Stimulated activated effector memory CD8-positive, alpha-beta T cell treated with anti-CD3 and anti-CD28 coated beads, Interleukin-12 subunit alpha, Interleukin-12 subunit beta, amount 100 ng/mL, for 72 hours (primary cell): Measurements from ENCODE around the gene TRPM4.

Source experiments
- ATAC-seq: fragments of 150-1000 bp; cut with Tn5 transposase; 2 replicates; pipeline ENCODE4 v1.10.0; 2021
- DNase-seq, 2 donors: peaks; one replicate each; pipeline ENCODE4 v3.0.0; 2021 to 2022; ENCODE audit warnings: low spot score in 2 of 2
- H3K27ac Mint-ChIP-seq: one replicate; pipeline ENCODE4 v1.8.0; 2022; ENCODE audit warnings: mild to moderate bottlenecking, mixed read lengths
- H3K36me3 Mint-ChIP-seq: one replicate; pipeline ENCODE4 v1.8.0; 2022; ENCODE audit warnings: mild to moderate bottlenecking, mixed read lengths
- H3K4me1 Mint-ChIP-seq: one replicate; pipeline ENCODE4 v1.8.0; 2022; ENCODE audit warnings: mixed read lengths
- H3K4me3 Mint-ChIP-seq: one replicate; pipeline ENCODE4 v1.8.0; 2022; ENCODE audit warnings: mild to moderate bottlenecking, mixed read lengths
- H3K9me3 Mint-ChIP-seq: one replicate; pipeline ENCODE4 v1.8.0; 2022; ENCODE audit warnings: mixed read lengths

The TRPM4 gene

DNA sequence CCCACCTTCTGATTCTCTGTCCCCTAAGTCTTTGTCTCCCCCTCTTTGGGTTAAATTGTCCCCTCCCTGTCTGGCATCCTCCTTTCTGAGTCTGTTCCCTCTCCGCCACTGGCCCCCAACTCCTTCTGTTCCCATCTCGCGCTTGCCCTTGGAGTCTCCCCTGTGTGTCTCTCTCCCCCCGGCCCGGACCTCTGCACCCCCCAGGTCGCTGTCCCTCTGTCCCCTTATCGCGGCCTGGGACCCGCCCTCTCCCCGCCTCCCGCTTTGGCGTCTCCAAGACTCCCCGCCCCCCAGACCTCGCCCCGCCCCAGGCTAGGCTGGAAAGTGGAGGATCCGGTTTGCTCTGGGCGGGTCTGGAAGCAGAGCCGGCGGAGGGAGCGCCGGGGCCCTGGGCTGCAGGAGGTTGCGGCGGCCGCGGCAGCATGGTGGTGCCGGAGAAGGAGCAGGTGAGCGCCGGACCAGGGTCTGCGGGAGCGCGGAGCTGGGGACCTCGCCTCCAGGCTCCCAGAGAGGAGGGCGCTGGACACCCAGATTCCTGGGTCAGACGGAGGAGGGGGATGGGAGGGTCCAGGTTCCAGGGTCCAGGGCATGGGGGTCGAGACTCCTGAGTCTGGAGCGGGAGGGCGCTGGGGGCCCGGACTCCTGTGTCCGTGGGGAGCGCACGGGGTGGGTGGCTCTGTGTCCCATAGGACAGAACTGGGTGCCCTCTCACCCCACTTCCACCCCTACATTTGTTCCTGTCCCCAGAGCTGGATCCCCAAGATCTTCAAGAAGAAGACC, at the start of gene TRPM4:
Gene TRPM4 (plus strand): TSS at position 348 of the 780 bp plus-strand sequence. CDS start 75 bp downstream, at position 423.
- Mint-ChIP-seq H3K36me3 (no peaks in the 10 kb centered on the region), H3K4me1 (peaks cover 16% of the 10 kb centered on the region), H3K4me3 (peak within 1 kb of the TSS; percentile 51), H3K27ac (no peak within 1 kb of the TSS), H3K9me3 (peaks cover 3% of the 10 kb centered on the region)
- ATAC-seq: peak; percentile 65
- DNase-seq: no peak

DNA sequence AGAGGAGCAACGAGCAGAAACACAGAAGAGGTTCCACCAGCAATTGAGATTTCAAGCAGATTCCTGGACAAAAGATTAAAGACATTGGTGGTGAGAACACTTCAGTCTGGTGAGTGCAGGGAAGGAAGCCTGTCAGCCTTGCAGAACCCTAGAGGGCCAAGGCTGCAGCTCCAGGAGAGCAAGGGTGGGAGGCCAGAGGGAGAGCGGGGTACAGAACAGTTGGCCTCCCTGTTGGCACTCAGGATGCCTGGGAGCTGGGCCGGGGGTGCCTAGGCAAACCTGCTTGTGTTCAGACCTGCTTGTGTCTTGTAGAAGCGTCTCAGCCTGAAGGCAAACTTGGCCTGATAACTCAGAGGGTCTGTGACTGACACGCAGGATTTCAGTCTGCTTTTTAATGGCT, 48.5 kb upstream of the TRPM4 start:
- ATAC-seq: no peak
- Mint-ChIP-seq H3K9me3 (no peaks in the 10 kb centered on the region), H3K4me3 (no peak overlapping the region), H3K4me1 (peaks cover 28% of the 10 kb centered on the region), H3K36me3 (peaks cover 54% of the 10 kb centered on the region), H3K27ac (no peak overlapping the region)
- no peak for DNase-seq

DNA sequence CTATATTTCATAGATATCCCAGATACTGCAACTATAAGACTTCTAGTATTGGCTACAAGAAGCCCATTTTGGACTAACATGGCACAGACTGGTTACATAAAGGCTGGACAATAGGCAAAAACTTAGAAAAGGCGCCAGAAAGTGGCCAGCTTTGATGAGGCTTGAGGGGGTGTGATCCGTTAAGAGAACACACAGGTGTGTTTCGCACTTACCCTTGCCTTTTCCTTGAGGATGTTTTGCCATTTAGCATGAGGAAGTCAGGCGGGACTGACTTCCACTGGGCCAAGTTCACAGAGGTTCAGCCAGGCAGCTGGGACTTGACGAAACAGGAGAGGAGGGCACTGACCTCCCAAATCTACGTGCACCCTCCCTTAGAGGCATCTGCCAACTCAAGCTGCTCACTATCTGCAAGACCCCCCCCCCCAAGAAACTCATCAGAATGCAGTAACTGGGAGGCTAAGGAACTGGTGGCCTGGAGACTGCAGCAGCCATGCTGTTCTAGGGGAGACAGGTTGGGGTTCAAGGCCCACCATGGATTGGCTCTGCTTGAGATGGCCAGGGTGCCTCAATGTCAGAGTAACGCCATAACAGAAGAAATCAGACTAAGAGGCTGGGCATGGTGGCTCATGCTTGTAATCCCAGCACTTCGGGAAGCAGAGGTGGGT, 47.9 kb upstream of the TRPM4 start:
- Mint-ChIP-seq H3K4me3 (no peak overlapping the region), H3K9me3 (no peaks in the 10 kb centered on the region), H3K27ac (no peak overlapping the region), H3K4me1 (peaks cover 28% of the 10 kb centered on the region), H3K36me3 (peaks cover 48% of the 10 kb centered on the region)
- ATAC-seq (no peak), DNase-seq (no peak)

DNA sequence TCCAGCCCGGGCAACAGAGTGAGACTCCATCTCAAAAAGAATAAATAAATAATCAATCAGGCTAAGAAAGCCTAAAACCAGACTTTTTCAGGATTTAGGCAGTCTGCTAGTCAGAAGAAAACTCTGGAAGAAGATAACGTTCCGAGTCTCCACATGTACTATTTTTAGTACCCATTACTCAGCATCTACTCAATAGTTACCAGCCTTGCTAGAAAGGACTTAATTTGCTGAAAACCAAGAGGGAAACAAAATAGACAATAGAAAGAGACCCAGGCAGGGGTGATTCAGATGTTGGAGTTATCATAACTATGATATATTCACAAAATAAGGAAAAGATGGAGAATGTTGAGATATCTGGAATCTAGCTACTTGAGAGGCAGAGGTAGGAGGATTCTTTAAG, 47.0 kb upstream of the TRPM4 start:
- Mint-ChIP-seq H3K4me1 (peaks cover 29% of the 10 kb centered on the region), H3K27ac (no peak overlapping the region), H3K4me3 (no peak overlapping the region), H3K36me3 (peaks cover 39% of the 10 kb centered on the region), H3K9me3 (no peaks in the 10 kb centered on the region)
- DNase-seq (no peak), ATAC-seq (no peak)

DNA sequence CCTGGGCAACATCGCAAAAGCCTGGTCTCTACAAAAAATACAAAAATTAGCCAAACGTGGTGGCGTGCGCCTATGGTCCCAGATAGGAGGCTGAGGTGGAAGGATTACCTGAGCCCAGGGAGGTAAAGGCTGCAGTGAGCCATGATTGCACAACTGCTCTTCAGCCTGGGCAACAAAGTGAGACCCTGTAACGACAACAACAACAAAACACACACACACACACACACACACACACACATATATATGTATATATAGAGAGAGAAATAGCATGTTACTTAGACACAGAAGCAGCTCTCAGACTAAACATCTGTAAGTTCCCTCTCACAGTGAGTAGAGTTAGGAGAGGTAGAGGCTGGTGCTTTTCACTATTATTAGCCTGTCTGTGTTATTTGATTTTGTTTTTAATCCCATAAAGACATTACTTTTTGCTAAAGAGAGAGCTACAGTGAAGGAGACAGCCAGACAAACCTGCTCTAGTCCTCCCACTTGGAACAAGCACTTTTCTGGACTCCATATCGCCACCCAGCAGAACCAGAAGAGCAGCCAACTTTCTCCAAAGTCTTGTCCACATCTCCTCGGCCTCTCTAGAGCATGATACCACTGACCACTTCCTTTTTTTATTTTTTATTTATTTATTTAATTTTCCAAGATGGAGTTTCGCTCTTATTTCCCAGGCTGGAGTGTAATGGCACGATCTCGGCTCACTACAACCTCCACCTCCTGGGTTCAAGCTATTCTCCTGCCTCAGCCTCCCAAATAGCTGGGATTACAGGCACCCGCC, 46.2 kb upstream of the TRPM4 start:
- Mint-ChIP-seq H3K27ac (no peak overlapping the region), H3K4me3 (no peak overlapping the region), H3K9me3 (no peaks in the 10 kb centered on the region), H3K36me3 (peaks cover 31% of the 10 kb centered on the region), H3K4me1 (peaks cover 33% of the 10 kb centered on the region)
- no peak for ATAC-seq
- no peak for DNase-seq

DNA sequence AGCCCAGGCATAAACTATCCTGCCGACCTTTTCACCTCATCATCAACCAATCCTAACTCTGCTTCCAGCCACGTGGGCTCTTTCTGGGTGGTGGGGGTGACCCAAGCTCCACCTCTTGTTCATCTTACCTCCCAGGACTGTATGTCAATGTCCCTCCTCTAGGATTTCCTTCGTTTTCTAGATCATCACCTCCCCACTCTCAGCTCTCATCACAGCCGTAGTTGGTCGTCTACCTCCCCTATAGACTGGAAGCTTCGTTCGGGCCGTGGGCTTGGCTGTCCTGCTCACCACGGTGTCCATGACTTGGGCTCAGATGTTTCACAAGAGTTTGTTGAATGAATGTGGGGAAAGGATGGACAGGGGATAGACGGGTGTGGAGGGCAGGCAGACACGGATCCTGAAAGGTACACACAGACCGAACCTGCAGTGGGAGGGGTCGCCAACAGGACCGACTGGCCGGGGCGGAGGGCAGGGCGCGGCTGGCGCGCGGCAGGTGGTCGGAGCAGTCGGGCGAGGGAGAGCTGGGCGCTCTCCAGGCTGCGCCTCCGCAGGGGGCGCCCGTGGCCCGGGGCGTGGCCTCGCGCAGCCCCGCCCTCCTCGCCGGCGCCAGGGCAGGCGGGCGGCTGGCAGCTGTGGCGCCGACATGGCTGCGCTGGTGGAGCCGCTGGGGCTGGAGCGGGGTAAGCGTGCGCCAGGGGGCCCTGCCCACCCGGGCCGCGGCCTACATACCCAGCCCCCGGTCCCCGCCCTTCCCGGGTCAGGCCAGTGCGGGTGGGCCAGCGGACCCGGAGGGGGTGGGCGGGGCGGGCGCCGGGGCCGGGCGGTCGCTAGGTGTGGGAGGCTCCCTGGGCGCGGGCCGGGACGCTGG, 43.6 kb upstream of the TRPM4 start, which contains the start of gene LIN7B:
Gene LIN7B (plus strand): TSS at position 609 of the 868 bp plus-strand sequence. CDS start 35 bp downstream, at position 644.
- H3K4me1 Mint-ChIP-seq: peaks cover 46% of the 10 kb centered on the region
- H3K36me3 Mint-ChIP-seq: peaks cover 5% of the 10 kb centered on the region
- no peaks in the 10 kb centered on the region for H3K9me3 Mint-ChIP-seq
- peak within 1 kb of the TSS; percentile 26 for H3K27ac Mint-ChIP-seq
- peak; percentile 88 to 90 for DNase-seq
- peak within 1 kb of the TSS; percentile 85 for H3K4me3 Mint-ChIP-seq
- peak; percentile 80 for ATAC-seq

DNA sequence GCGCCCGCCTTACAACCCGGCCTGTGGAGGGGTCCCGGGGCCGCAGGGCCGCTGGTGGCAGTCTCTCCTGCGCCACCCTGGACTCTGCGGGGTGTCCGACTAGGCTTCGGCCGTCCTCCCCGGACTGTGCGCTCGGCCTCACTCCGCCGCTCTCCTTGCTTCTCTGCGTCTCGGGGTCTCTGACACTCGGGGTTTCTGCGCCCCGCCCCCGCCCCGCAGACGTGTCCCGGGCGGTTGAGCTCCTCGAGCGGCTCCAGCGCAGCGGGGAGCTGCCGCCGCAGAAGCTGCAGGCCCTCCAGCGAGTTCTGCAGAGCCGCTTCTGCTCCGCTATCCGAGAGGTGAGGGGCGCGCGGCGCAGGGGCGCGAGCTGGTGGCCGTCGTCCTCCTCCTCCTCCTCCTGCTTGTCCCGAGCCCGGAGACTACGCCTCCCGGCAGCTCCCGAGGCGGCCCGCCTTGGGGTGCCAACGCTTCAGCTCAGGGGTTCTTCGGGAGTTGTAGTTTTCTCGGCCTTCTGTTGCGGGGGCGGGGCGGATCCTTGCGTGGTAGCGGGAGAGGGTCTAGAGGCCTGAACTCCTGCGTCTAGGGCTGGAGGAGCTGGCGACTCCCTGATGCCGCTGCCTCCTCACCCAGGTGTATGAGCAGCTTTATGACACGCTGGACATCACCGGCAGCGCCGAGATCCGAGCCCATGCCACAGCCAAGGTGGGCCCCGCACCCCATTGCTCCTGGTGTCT, 42.8 kb upstream of the TRPM4 start:
- Mint-ChIP-seq H3K4me3 (peak overlapping the region; percentile 85), H3K36me3 (no peaks in the 10 kb centered on the region), H3K27ac (peak overlapping the region; percentile 26), H3K9me3 (no peaks in the 10 kb centered on the region), H3K4me1 (peaks cover 46% of the 10 kb centered on the region)
- peak in 1 of 2 donors; percentile 69 for DNase-seq
- ATAC-seq: no peak

DNA sequence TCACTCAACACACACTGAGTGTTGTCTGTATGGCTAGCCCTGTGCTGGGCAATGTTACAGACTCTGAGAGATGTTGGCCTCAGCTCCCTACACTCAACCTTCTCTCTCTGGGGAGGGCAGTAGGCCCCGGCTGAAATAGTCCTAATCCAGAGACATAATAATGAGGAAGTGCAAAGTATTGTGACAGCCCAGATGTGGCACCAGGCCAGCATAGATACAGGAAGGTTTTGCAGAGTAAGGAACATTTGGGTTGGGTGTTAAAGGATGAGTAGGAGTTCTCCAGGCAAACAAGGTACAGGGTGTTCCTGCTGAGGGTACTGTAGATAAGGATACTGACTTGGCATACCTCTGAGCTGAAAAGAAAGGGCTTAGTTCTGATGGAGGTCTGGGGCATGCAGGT, 41.0 kb upstream of the TRPM4 start:
- DNase-seq (no peak), ATAC-seq (no peak)
- H3K9me3 Mint-ChIP-seq: no peaks in the 10 kb centered on the region
- no peaks in the 10 kb centered on the region for H3K36me3 Mint-ChIP-seq
- peak overlapping the region; percentile 85 for H3K4me3 Mint-ChIP-seq
- peaks cover 55% of the 10 kb centered on the region for H3K4me1 Mint-ChIP-seq
- peak overlapping the region; percentile 78 for H3K27ac Mint-ChIP-seq

DNA sequence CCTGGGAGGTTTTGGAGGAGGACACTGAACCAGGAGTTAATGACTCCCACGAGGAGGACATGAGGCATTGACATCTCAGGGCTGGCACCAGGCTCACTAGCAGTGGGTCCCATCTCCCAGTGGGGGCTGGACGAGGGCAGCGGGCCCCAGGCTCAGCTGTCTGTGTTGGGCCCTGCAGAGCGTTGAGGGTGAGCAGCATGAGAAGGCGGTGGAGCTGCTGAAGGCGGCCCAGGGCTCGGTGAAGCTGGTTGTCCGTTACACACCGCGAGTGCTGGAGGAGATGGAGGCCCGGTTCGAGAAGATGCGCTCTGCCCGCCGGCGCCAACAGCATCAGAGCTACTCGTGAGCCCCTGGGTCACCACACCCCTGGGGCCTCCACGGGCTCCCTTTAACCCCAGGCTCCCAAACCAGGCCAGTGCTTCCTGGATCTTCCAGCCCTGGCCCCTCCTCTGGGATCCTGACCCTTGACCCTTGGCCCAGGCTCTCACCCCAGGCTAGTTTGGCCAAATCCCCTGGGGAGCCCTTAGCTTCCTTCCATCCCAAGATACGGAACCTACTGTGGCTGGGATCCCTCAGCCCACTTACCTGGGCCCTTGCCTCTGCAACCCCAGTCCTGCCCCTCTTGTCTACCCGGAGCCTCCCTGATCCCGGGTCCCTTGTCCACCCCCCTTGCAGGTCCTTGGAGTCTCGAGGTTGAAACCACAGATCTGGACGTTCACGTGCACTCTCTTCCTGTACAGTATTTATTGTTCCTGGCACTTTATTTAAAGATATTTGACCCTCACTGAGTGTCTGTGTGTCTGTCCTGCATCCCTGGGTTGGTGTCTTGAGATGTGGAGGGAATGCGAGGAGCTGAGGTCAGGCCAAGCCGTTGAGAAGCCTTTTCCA, 39.7 kb upstream of the TRPM4 start:
- Mint-ChIP-seq H3K4me1 (peaks cover 55% of the 10 kb centered on the region), H3K36me3 (no peaks in the 10 kb centered on the region), H3K4me3 (peak overlapping the region; percentile 85), H3K9me3 (no peaks in the 10 kb centered on the region), H3K27ac (peak overlapping the region; percentile 93)
- no peak for ATAC-seq
- no peak for DNase-seq

DNA sequence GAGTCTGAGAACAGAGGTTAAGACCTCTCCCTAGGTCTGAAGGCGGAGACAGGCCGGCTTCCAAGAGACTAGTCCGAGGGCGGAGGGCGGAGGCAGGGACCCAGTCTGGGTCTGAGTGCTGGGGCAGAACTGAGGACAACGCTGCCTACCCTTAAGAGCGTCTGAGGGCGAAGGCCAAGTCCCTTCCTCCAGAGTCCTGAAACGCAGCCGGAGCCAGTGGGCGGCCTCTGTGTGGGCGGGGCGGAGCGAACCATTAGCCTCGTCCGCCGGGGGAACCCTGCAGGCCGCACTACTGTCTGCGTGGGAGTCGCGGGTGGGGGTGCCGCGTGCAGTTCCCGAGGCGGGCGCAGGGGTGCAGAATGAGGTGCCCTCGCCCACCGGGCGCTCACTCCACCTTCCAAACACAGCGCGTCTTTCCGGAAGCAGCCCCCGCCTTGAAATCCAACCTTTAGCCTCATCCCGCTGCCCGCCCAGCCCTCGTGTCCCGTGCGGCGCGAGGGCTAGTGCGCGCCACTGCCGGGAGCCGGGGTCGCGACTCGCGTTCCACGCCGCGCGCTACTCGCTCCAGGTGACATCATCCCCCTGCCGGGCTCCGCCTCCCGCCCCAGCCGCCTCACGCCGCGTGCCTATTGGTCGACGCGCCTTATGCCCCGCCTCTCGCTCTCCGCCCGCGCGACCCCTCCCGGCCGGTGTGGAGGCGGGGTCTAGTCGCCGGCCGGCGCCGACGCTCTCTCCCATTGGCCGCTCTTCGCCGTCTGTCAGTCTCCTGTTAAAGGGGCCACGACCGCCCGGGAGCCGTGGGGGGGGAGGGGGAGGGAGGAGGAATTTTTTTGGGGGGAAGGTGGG, 38.8 kb upstream of the TRPM4 start, which contains the start of gene C19orf73:
Gene C19orf73 (minus strand): TSS at position 579 of the 846 bp plus-strand sequence. CDS start 121 bp downstream, at position 458.
- peak within 1 kb of the TSS; percentile 85 for H3K4me3 Mint-ChIP-seq
- ATAC-seq (peak; percentile 84), DNase-seq (peak; percentile 96)
- peaks cover 46% of the 10 kb centered on the region for H3K4me1 Mint-ChIP-seq
- H3K9me3 Mint-ChIP-seq: no peaks in the 10 kb centered on the region
- H3K36me3 Mint-ChIP-seq: no peaks in the 10 kb centered on the region
- H3K27ac Mint-ChIP-seq: peak within 1 kb of the TSS; percentile 93

DNA sequence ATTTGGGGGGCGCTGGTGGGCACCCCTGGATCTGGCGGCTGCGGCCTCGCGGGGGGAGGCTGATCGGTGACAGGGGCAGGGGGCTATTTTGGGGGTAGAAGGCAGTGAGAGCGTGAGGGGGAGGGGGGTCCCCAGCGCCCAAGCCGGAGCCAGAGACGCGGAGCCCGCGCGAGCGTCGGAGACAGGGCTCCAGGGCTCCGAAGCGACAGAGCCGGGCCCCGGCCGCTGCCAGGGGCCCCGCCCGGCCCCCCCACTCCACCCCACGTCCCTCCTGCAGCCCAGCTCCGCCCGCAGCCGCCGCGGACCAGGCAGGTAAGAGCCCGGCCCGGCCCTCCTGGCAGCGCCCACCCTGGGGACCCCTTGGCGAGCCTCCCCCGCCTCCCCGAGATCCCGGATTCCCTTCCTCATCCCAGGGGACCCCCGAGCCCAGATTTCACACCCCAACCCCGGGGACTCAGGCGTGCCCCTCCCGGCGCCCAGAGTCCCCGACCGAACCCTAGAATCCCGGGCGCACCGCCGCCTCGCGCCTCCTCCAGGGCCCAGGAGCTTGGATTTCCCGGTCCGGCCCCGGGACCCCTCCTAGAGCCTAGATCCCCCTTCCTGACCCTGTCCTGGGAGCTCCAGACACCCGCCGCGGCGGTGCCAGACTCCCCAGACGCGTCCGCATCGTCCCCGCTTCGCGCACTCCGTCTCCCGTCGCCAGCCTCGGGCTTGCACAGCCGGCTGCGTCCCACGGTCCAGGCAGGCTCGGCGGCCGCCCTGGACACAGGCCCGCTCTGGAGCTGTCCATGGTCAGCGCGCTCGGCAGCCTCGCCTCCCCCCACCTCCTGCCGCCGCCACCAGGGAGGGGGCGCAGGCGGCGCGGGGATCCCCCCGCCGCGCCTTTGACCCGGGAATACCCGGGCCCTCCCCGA, 37.9 kb upstream of the TRPM4 start, which contains the start of gene PPFIA3:
Gene PPFIA3 (plus strand): TSS at position 134 of the 914 bp plus-strand sequence. CDS start 8,330 bp downstream, outside the sequence.
- Mint-ChIP-seq H3K4me3 (peak within 1 kb of the TSS; percentile 85), H3K36me3 (no peaks in the 10 kb centered on the region), H3K4me1 (peaks cover 43% of the 10 kb centered on the region), H3K9me3 (no peaks in the 10 kb centered on the region), H3K27ac (peak within 1 kb of the TSS; percentile 93)
- ATAC-seq (peak; percentile 14), DNase-seq (peak; percentile 29 to 66)

DNA sequence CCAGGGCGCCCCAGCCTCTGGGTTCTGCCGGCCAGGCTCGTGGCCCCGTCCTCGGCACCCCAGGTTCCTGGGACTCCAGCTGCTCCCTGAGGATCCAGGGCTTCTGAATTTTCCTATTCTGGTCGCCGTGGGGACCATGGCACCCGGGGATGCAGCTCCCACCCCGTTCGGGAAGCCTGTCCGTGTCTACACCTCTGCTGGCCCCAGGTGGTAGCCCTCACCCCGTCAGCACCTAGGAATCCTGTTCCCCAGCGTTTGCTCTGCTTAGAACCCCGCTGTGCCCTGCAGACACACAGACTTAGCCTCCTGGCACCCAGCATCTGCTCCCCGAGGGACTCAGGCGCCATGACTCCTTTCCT, 37.3 kb upstream of the TRPM4 start:
- H3K27ac Mint-ChIP-seq: peak overlapping the region; percentile 32
- DNase-seq (no peak), ATAC-seq (no peak)
- H3K4me3 Mint-ChIP-seq: peak overlapping the region; percentile 85
- no peaks in the 10 kb centered on the region for H3K36me3 Mint-ChIP-seq
- H3K9me3 Mint-ChIP-seq: no peaks in the 10 kb centered on the region
- peaks cover 39% of the 10 kb centered on the region for H3K4me1 Mint-ChIP-seq
